SK-N-MC (cell line): ENCODE data around the gene SDHAF3.

Source experiments
- EZH2 ChIP-seq: fragments of 200-600 bp; sonication (generic); IDR thresholded peaks from one replicate; pipeline ENCODE4 v1.6.1; 2017; ENCODE audit warnings: antibody characterized with exemption
- POLR2AphosphoS5 ChIP-seq: IDR thresholded peaks from 2 replicates; pipeline ENCODE4 v1.6.1; 2012; ENCODE audit warnings: mild to moderate bottlenecking, low read depth, low read length, borderline replicate concordance

DNA sequence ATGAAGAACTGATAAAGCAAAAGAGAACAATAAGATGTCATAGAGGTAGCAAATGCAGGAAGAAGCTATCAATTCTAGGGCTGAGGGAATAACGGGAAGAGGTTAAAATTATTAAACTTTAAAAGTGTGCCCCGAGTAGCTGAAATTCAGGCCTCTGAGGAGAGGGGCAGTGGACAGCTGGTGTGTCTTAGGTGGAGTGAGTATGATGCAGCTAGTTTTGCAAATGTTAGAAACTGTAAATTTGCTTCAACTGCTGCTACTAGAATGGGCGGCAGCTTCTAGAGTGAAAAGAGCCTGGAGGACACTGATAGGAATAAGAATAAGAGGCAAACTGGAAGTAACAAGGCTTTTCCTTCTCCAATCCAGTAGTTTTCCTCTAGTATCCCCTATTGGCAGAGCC, 87.3 kb downstream of the SDHAF3 start:
- TF ChIP-seq POLR2AphosphoS5 (no peak), EZH2 (no peak)
